ENCODE results near the gene PKMYT1.

PKMYT1 gene

DNA sequence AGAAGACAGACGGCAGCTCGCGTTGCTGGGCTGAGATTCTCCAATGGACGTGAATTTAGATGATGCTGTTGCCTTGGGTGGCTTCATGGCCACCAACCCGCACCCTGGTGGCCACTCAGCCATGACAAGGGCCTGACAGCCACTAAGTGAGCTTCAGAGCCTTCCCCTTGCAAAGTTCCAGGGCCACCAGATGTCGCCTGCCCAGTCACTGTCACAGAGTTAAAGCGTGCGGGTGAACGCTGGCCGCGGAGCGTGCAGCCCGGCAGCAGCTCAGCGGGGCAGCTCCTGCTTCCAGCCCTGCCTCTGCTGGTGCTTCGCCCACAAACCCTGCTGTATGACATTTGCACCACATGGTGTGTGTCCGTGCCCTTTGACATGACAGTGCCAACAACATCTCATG lies 29.5 kb downstream of the PKMYT1 start:
- Histone ChIP-seq H4K20me1 (ENCODE audit: insufficient read depth, low read length) (no peaks in the 10 kb centered on the region), H3K4me1 (ENCODE audit: low read length) (peaks cover 20% of the 10 kb centered on the region), H3K4me2 (ENCODE audit: low read length) (no peak overlapping the region), H3K9me3 (ENCODE audit: insufficient read depth, low read length) (no peaks in the 10 kb centered on the region), H2AFZ (ENCODE audit: low read depth, low read length) (no peak overlapping the region), H3K36me3 (replicated peaks; ENCODE audit: low read depth, low read length) (peaks cover 2% of the 10 kb centered on the region), H3K9ac (ENCODE audit: low read length) (no peak overlapping the region), H3K27me3 (ENCODE audit: low read depth, low read length) (peaks cover 3% of the 10 kb centered on the region; the same call in 1 of the 2 replicates), H3K27ac (ENCODE audit: low read length) (no peak overlapping the region), H3K79me2 (ENCODE audit: low read length) (no peaks in the 10 kb centered on the region), H3K4me3 (ENCODE audit: low read length) (no peak overlapping the region)
- TF ChIP-seq EZH2phosphoT487 (IDR thresholded peaks at IDR 0.05; ENCODE audit: low read depth): no peak
- no peak for TF ChIP-seq CTCF (IDR thresholded peaks at IDR 0.05; ENCODE audit: low read depth, low read length)

- no peak for TF ChIP-seq EZH2phosphoT487 (IDR thresholded peaks at IDR 0.05; ENCODE audit: low read depth)
- TF ChIP-seq CTCF (IDR thresholded peaks at IDR 0.05; ENCODE audit: low read depth, low read length): no peak
- Histone ChIP-seq H3K9ac (ENCODE audit: low read length) (no peak overlapping the region), H3K4me2 (ENCODE audit: low read length) (no peak overlapping the region), H2AFZ (ENCODE audit: low read depth, low read length) (no peak overlapping the region), H3K4me3 (ENCODE audit: low read length) (no peak overlapping the region), H4K20me1 (ENCODE audit: insufficient read depth, low read length) (no peaks in the 10 kb centered on the region), H3K9me3 (ENCODE audit: insufficient read depth, low read length) (no peaks in the 10 kb centered on the region), H3K36me3 (replicated peaks; ENCODE audit: low read depth, low read length) (peaks cover 2% of the 10 kb centered on the region), H3K4me1 (ENCODE audit: low read length) (peaks cover 16% of the 10 kb centered on the region), H3K27me3 (ENCODE audit: low read depth, low read length) (peaks cover 3% of the 10 kb centered on the region; the same call in 1 of the 2 replicates), H3K27ac (ENCODE audit: low read length) (no peak overlapping the region), H3K79me2 (ENCODE audit: low read length) (no peaks in the 10 kb centered on the region)
Observed at GRCh38 chr16:2950353-2950724, 29.9 kb downstream of the PKMYT1 start.

GRCh38 chr16:2949705-2950352 lies 30.4 kb downstream of the PKMYT1 start:
- H3K27me3 ChIP-seq (ENCODE audit: low read depth, low read length): peaks cover 3% of the 10 kb centered on the region; the same call in 1 of the 2 replicates
- H3K9me3 ChIP-seq (ENCODE audit: insufficient read depth, low read length): no peaks in the 10 kb centered on the region
- peaks cover 11% of the 10 kb centered on the region for H3K4me1 ChIP-seq (ENCODE audit: low read length)
- no peaks in the 10 kb centered on the region for H3K79me2 ChIP-seq (ENCODE audit: low read length)
- H2AFZ ChIP-seq (ENCODE audit: low read depth, low read length): no peak overlapping the region
- no peaks in the 10 kb centered on the region for H4K20me1 ChIP-seq (ENCODE audit: insufficient read depth, low read length)
- H3K9ac ChIP-seq (ENCODE audit: low read length): no peak overlapping the region
- H3K4me3 ChIP-seq (ENCODE audit: low read length): no peak overlapping the region
- H3K4me2 ChIP-seq (ENCODE audit: low read length): no peak overlapping the region
- peaks cover 2% of the 10 kb centered on the region for H3K36me3 ChIP-seq (replicated peaks; ENCODE audit: low read depth, low read length)
- H3K27ac ChIP-seq (ENCODE audit: low read length): no peak overlapping the region
- TF ChIP-seq EZH2phosphoT487 (IDR thresholded peaks at IDR 0.05; ENCODE audit: low read depth): no peak
- TF ChIP-seq CTCF (IDR thresholded peaks at IDR 0.05; ENCODE audit: low read depth, low read length): no peak

GRCh38 chr16:2948807-2949704 lies 31.2 kb downstream of the PKMYT1 start:
- H3K9ac ChIP-seq (ENCODE audit: low read length): no peak overlapping the region
- no peaks in the 10 kb centered on the region for H3K9me3 ChIP-seq (ENCODE audit: insufficient read depth, low read length)
- no peak for TF ChIP-seq CTCF (IDR thresholded peaks at IDR 0.05; ENCODE audit: low read depth, low read length)
- TF ChIP-seq EZH2phosphoT487 (IDR thresholded peaks at IDR 0.05; ENCODE audit: low read depth): no peak
- peaks cover 3% of the 10 kb centered on the region; the same call in 1 of the 2 replicates for H3K27me3 ChIP-seq (ENCODE audit: low read depth, low read length)
- H3K4me1 ChIP-seq (ENCODE audit: low read length): peaks cover 3% of the 10 kb centered on the region
- H3K4me3 ChIP-seq (ENCODE audit: low read length): no peak overlapping the region
- no peak overlapping the region for H3K4me2 ChIP-seq (ENCODE audit: low read length)
- no peaks in the 10 kb centered on the region for H4K20me1 ChIP-seq (ENCODE audit: insufficient read depth, low read length)
- peaks cover 2% of the 10 kb centered on the region for H3K36me3 ChIP-seq (replicated peaks; ENCODE audit: low read depth, low read length)
- H2AFZ ChIP-seq (ENCODE audit: low read depth, low read length): no peak overlapping the region
- H3K79me2 ChIP-seq (ENCODE audit: low read length): no peaks in the 10 kb centered on the region
- no peak overlapping the region for H3K27ac ChIP-seq (ENCODE audit: low read length)
